Activated T-cell treated with anti-CD3 and anti-CD28 coated beads for 1 hour (primary cell): ENCODE measurements around the gene CPT1B.
"Not testable (repeated sequence)": the region's sequence is repeated elsewhere in the genome, so short reads cannot be mapped to it uniquely, and the experiment has no call there.

Experiments
- DNase-seq: peaks from one replicate; pipeline ENCODE4 v3.0.0-alpha.2; 2020; ENCODE audit warnings: low read depth

Gene CPT1B

GRCh38 chr22:50609599-50609998, 31.4 kb upstream of the CPT1B start:
- no peak for DNase-seq

GRCh38 chr22:50608996-50609395, 30.8 kb upstream of the CPT1B start:
- no peak for DNase-seq

- DNase-seq = not testable (repeated sequence)
These were observed 30.0 kb upstream of the CPT1B start for GRCh38 chr22:50608058-50608840.

- no peak for DNase-seq
These were observed 29.4 kb upstream of the CPT1B start for GRCh38 chr22:50607659-50608020.

- DNase-seq = no peak
These were observed 28.9 kb upstream of the CPT1B start for GRCh38 chr22:50606946-50607658.

GRCh38 chr22:50606165-50606945, 28.1 kb upstream of the CPT1B start:
- no peak for DNase-seq

GRCh38 chr22:50605613-50606074, 27.4 kb upstream of the CPT1B start:
- DNase-seq = no peak

- no peak for DNase-seq
These were observed 26.9 kb upstream of the CPT1B start for GRCh38 chr22:50605002-50605612.

GRCh38 chr22:50604256-50605001, 26.2 kb upstream of the CPT1B start:
- DNase-seq = no peak

GRCh38 chr22:50603511-50604255, 25.5 kb upstream of the CPT1B start:
- DNase-seq = no peak

- DNase-seq = no peak
These were observed 24.1 kb upstream of the CPT1B start for GRCh38 chr22:50602338-50602700.

- DNase-seq = no peak
These were observed 23.6 kb upstream of the CPT1B start for GRCh38 chr22:50601669-50602337.

GRCh38 chr22:50600967-50601668, 22.9 kb upstream of the CPT1B start:
- DNase-seq = no peak

GRCh38 chr22:50600538-50600937, 22.3 kb upstream of the CPT1B start, which contains the start of gene MAPK8IP2:
MAPK8IP2 (plus strand) TSS chr22:50600793; CDS start chr22:50600819, 26 bp downstream.
- DNase-seq = no peak

- DNase-seq = peak; percentile 49
These were observed 21.7 kb upstream of the CPT1B start for GRCh38 chr22:50599816-50600455.

- DNase-seq = no peak
These were observed 18.9 kb upstream of the CPT1B start for GRCh38 chr22:50597097-50597496.

- DNase-seq = no peak
These were observed 17.0 kb upstream of the CPT1B start for GRCh38 chr22:50595189-50595588.

GRCh38 chr22:50587407-50587806, 9.2 kb upstream of the CPT1B start:
- DNase-seq = no peak

GRCh38 chr22:50586416-50586815, 8.2 kb upstream of the CPT1B start:
- DNase-seq = no peak
